Mucosa of rectum (tissue), 2 donors: Measurements from ENCODE around the gene AFF3.

Experiments used
- H3K27ac ChIP-seq, 2 donors: one replicate each; pipeline ENCODE4 v1.7.0; 2013; ENCODE audit warnings: inconsistent platforms in 2 of 2, low read depth in 2 of 2, low read length in 2 of 2
- H3K27me3 ChIP-seq, 2 donors: one replicate each; pipeline ENCODE4 v1.7.0; 2013; ENCODE audit warnings: low read length in 2 of 2; ENCODE audit not compliant: control insufficient read depth in 2 of 2, insufficient read depth in 2 of 2
- H3K36me3 ChIP-seq, 2 donors: one replicate each; pipeline ENCODE4 v1.7.0; 2013; ENCODE audit warnings: low read length in 2 of 2; ENCODE audit not compliant: control insufficient read depth in 2 of 2, insufficient read depth in 2 of 2
- H3K4me1 ChIP-seq, 2 donors: one replicate each; pipeline ENCODE4 v1.7.0; 2013; ENCODE audit warnings: low read length in 2 of 2, mild to moderate bottlenecking in 1 of 2; ENCODE audit not compliant: control insufficient read depth in 2 of 2, insufficient read depth in 2 of 2
- H3K4me3 ChIP-seq, 2 donors: one replicate each; pipeline ENCODE4 v1.7.0; 2013; ENCODE audit warnings: low read length in 2 of 2
- H3K9ac ChIP-seq, 2 donors: one replicate each; pipeline ENCODE4 v1.7.0; 2013; ENCODE audit warnings: low read length in 2 of 2, low read depth in 1 of 2, mild to moderate bottlenecking in 1 of 2
- H3K9me3 ChIP-seq, 2 donors: one replicate each; pipeline ENCODE4 v1.7.0; 2013; ENCODE audit warnings: low read length in 2 of 2; ENCODE audit not compliant: control insufficient read depth in 2 of 2
- donor health status: healthy.
- donor health status: Normal muscosa, but diverticular disease.

The AFF3 gene

DNA sequence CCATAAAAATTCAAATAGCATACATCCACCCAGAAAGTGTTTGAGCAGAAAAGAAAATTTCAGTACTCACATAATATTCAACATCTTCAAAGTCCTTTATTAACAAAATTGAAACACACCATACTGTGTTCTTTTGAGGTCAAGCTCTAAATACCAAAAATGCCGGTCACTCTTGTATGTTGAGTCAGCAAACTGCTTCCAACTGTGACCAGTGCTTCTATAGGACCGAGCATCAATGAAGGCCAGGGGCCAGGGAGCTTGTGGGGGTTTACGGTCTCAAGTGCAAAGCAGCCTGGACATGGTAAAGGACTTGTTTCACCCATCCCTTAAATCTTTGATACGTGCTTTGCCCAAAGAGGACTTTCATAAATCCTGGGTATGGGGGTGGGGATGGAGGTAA, 539.9 kb downstream of the AFF3 start:
- Histone ChIP-seq H3K36me3 (no peaks in the 10 kb centered on the region), H3K9ac (no peak overlapping the region), H3K27ac (no peak overlapping the region), H3K4me3 (no peak overlapping the region), H3K9me3 (no peaks in the 10 kb centered on the region), H3K4me1 (no peaks in the 10 kb centered on the region), H3K27me3 (no peaks in the 10 kb centered on the region)

DNA sequence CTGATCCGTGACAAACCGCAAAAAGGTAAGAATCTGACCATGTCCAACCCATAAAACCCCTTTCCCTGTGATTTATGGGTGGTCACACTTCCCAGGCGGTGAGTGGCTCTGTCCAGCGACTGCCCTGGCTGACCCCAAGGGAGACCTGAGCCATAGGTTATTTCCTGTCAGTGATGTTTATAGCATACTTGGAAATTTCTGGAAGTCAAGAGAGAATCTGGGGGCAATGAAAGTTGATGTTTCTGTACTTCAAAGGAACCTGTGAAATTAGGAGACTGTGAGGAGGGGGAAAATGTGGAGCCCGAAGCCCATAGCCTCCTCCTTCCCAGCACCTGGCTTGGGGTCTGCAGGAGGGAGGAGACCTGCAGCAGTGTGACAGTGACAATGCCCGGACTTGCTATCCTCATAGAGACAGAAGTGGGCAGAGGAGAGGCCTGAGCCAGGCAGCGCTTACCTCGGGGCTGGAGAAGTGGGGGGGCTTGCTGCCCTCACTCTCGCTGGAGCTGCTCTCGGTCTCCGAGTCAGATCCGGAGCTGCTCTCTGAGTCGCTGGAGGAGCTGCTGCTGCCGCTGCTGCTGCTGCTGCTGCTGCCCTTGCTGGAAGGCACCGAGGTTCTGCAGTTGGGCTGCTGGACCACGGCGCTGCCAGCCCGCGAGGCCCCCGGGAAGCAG, 541.3 kb downstream of the AFF3 start:
- Histone ChIP-seq H3K27me3 (no peaks in the 10 kb centered on the region), H3K4me3 (no peak overlapping the region), H3K27ac (no peak overlapping the region), H3K36me3 (no peaks in the 10 kb centered on the region), H3K9me3 (no peaks in the 10 kb centered on the region), H3K4me1 (no peaks in the 10 kb centered on the region), H3K9ac (no peak overlapping the region)

DNA sequence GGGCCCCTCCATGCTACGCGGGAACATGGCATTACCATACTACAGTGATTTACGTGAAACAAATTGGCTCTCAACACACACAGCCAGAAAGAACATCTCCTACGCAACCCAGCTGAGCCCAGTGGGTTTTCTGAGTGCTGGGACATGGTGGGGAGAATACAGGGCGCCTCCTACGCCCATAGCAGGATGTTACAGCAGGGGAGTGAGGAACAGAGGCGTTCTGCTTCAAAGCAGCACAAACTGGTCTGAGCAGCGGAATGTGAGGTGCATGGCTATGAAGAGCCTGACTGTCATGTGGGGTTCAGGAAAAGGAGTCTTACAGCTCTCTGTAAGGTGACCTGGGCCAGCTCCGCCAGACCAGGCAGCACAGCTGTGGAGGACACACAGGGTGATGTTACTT, 543.9 kb downstream of the AFF3 start:
- H3K4me1 ChIP-seq, result no peaks in the 10 kb centered on the region
- no peak overlapping the region for H3K9ac ChIP-seq
- no peaks in the 10 kb centered on the region for H3K27me3 ChIP-seq
- H3K4me3 ChIP-seq, result no peak overlapping the region
- H3K9me3 ChIP-seq, result no peaks in the 10 kb centered on the region
- H3K27ac ChIP-seq, result no peak overlapping the region
- H3K36me3 ChIP-seq, result no peaks in the 10 kb centered on the region

DNA sequence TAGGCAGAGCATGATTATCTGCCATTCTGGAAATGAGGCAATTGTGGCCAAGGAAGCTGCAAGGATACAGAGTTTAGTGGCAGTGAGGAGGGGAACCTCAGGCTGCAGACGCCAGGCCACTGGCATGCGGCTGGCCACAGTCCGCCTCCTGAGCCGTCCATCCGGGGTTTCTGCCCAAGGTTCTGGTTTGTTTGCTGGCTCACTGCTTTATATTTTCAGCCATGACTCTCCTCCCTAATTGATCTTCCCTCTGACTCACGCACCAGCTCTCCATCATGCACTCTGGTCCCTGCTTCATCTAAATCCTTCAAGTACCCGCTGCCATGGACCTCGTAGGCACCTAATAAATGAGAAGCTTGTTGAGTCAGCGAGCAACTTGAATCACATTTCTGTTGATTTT, 544.8 kb downstream of the AFF3 start:
- H3K27ac ChIP-seq, result no peak overlapping the region
- no peaks in the 10 kb centered on the region for H3K9me3 ChIP-seq
- no peak overlapping the region for H3K4me3 ChIP-seq
- no peaks in the 10 kb centered on the region for H3K27me3 ChIP-seq
- no peak overlapping the region for H3K9ac ChIP-seq
- H3K4me1 ChIP-seq, result no peaks in the 10 kb centered on the region
- H3K36me3 ChIP-seq, result no peaks in the 10 kb centered on the region

DNA sequence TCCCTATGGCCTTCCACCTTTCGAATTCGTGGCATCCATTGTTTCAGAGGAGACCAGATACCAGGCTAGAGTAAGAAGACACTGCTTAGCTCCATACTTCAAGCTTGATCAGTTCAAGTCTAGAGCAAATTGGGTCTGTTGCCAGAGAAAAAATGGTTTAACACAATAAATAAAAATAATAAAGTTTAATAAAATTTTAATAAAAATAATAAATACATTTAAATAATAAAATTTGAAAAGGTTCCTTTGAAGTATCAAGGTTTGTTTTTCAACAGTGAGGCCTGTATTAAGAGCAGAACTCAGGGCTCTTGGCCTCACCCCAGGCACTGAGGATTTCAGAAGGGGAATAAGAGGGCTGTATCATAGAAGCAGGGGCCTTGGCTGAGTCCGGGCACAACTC, 547.0 kb downstream of the AFF3 start:
- no peak overlapping the region for H3K9ac ChIP-seq
- H3K4me1 ChIP-seq, result no peaks in the 10 kb centered on the region
- H3K9me3 ChIP-seq, result no peaks in the 10 kb centered on the region
- no peak overlapping the region for H3K27ac ChIP-seq
- H3K4me3 ChIP-seq, result no peak overlapping the region
- no peaks in the 10 kb centered on the region for H3K36me3 ChIP-seq
- no peaks in the 10 kb centered on the region for H3K27me3 ChIP-seq

DNA sequence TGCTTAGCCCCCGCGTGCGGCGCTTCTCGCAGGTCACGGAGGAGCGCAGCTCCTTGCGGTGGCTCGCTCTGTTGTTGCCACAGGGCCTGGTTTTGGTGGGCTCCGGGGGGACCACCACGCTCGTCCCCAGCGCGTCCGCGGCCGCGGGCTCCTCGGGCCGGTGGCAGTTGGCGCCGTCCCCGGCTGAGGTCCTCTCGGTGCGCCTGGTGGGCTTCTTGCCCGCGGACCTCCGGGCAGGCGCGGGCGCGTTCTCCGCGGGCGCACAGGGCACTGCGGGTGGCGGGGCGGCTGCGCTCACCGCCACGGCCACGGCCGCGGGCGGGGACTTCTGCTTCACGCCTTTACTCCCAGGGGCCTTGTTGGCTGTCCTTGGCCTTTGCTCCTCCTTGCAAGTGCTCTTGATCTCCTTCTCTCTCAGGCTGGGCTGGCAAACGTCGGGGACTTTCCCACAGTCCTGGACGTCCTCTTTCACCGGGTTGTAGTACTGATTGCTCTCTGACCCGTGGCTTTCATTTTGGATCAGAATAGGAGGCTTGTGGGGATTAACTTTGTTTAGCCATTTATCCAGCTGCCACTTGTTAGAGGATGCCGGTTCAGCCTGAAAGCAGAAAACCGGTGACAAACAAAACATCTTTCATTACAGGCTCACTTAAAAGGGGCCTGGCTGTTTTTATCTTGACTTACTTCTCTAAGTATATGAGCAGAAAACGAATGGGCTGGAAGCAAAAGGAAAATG, 548.5 kb downstream of the AFF3 start:
- Histone ChIP-seq H3K36me3 (no peaks in the 10 kb centered on the region), H3K9me3 (no peaks in the 10 kb centered on the region), H3K27ac (no peak overlapping the region), H3K27me3 (no peaks in the 10 kb centered on the region), H3K9ac (no peak overlapping the region), H3K4me3 (no peak overlapping the region), H3K4me1 (no peaks in the 10 kb centered on the region)

DNA sequence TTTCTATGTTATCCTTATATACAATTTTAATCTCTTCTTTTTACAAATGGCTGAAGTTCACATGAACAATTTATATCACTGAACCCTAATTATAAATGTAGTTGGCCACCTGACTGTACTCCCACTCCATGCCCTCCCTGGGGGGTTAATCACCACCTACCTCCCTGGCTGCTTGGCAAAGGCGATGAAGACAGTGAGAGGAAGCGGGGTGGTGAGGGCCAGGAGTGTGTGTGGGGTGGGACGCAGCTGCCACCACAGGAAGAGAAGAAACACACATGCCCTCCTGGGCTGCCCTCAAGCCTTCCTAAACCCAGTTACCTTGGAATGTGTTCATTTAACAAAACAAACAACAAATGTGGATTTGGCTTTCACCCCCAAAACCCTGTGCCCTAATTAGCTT, 565.6 kb downstream of the AFF3 start:
- no peak overlapping the region for H3K27ac ChIP-seq
- H3K9ac ChIP-seq, result no peak overlapping the region
- no peaks in the 10 kb centered on the region for H3K27me3 ChIP-seq
- no peaks in the 10 kb centered on the region for H3K36me3 ChIP-seq
- no peaks in the 10 kb centered on the region for H3K9me3 ChIP-seq
- no peak overlapping the region for H3K4me3 ChIP-seq
- no peaks in the 10 kb centered on the region for H3K4me1 ChIP-seq

DNA sequence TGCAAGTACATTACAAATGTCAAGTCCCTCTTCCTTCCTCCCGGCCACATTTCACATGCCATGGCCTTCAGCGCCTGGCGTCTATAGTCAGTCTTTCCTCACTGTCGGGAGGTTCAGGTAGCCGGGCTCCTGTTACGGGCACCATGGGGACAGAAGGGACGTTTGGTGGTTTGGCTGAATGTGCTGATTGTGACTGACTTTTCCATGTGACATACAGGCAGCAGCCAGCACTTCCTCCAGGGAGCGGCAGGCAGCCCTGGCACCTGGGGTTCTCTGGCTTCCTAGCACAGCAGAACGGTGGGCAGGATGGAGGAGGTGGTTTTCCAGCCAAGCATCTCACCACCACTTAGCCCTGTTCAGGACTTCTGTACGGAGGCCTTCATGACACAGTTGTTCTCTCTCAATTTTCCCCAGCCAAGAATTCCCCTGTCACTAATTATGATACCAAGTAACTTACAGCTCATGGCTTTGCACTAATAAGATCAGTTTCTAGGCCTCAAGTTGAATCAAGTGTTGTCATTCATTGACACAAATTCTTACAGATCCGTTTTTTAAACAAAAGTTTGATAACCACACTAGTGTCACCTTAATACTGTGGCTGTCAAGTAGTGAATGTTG, 568.6 kb downstream of the AFF3 start:
- no peaks in the 10 kb centered on the region for H3K36me3 ChIP-seq
- no peak overlapping the region for H3K27ac ChIP-seq

DNA sequence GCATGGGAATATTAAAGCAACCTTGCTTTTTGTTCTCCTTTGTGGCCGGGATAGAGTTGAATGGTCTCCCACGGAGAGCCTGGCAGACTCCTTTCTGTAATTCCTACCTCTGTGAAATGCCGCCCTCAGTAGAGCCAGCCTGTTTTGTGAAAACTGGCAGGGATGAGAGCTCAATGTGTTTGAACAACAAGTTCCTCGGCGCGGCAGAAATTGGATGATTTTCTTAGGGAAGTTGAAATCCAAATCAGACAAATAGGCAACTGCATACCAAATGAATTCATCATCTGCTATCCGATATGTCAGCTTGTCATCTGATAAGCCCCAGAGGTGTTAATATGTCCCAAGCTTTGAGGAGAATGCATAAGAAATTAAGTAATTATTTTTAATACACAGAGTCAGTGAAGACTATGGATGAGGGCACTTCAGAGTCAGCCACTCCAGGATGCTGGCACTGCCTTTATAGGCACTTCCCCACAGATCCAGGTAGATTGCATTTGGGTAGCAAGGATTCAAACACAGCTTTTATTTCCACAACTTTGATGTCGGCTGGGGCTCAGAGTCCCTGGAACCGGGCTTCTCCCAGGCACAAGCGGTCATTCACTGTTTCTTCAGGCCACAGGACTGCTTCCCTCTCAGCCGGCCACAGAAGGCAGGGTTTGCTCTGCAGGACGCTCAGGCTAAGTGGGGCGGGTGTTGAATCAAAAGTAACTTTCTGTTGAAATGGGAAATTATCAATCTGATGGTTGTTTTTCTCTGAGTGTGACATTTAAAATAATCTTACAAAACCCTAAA, 569.8 kb downstream of the AFF3 start:
- H3K27ac ChIP-seq, result no peak overlapping the region
- no peaks in the 10 kb centered on the region for H3K9me3 ChIP-seq

More for the DNA sequence above, 568.6 kb downstream of the AFF3 start:
- Histone ChIP-seq H3K27me3 (no peaks in the 10 kb centered on the region), H3K4me1 (no peaks in the 10 kb centered on the region), H3K4me3 (no peak overlapping the region), H3K9ac (no peak overlapping the region), H3K9me3 (no peaks in the 10 kb centered on the region)

DNA sequence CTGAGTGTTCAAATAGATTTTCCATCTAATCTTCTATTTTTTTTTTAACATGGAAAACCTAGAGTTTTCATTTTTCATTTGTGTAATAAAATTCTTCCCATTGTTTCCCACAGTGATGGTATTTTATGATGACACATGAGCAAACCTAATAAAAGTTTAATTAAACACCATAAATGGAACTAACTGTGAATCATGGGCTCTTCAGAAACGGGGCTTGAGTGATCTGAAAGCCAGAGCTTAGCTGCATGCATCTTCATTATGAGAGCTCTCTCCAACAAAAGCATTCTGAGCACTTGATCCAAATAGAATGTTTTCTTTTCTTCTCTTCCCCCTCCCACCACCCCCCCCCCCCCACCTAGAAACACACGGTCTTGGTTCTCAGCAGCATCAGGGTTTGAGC, 570.4 kb downstream of the AFF3 start:
- Histone ChIP-seq H3K27me3 (no peaks in the 10 kb centered on the region), H3K4me1 (no peaks in the 10 kb centered on the region), H3K36me3 (no peaks in the 10 kb centered on the region), H3K9ac (no peak overlapping the region), H3K27ac (no peak overlapping the region), H3K9me3 (no peaks in the 10 kb centered on the region), H3K4me3 (no peak overlapping the region)

More for the DNA sequence above, 569.8 kb downstream of the AFF3 start:
- no peak overlapping the region for H3K4me3 ChIP-seq
- H3K4me1 ChIP-seq, result no peaks in the 10 kb centered on the region
- H3K27me3 ChIP-seq, result no peaks in the 10 kb centered on the region
- H3K9ac ChIP-seq, result no peak overlapping the region
- no peaks in the 10 kb centered on the region for H3K36me3 ChIP-seq
